HG02678 (cell line): ENCODE results near the gene TMPRSS12.
"Not testable (repeated sequence)": the region's sequence is repeated elsewhere in the genome, so short reads cannot be mapped to it uniquely, and the experiment has no call there.

Experiments
- ATAC-seq: cut with Tn5 transposase; IDR thresholded peaks from one replicate; pipeline ENCODE4 v1.9.1; 2021; ENCODE audit warnings: mild to moderate bottlenecking, moderate library complexity; ENCODE audit not compliant: unreplicated experiment

TMPRSS12 gene

DNA sequence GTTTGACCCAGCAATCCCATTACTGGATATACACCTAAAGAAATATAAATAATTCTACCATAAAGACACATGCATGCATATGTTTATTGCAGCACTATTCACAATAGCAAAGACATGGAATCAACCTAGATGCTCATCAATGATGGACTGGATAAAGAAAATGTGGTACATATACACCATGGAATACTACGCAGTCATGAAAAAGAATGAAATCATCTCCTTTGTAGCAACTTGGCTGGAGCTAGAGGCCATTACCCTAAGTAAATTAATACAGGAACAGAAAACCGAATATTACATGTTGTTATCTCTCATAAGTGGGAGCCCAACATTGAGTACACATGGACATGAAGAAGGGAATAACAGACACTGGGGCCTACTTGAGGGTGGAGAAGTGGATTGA is 13.0 kb downstream of the TMPRSS12 start:
- ATAC-seq = not testable (repeated sequence)

DNA sequence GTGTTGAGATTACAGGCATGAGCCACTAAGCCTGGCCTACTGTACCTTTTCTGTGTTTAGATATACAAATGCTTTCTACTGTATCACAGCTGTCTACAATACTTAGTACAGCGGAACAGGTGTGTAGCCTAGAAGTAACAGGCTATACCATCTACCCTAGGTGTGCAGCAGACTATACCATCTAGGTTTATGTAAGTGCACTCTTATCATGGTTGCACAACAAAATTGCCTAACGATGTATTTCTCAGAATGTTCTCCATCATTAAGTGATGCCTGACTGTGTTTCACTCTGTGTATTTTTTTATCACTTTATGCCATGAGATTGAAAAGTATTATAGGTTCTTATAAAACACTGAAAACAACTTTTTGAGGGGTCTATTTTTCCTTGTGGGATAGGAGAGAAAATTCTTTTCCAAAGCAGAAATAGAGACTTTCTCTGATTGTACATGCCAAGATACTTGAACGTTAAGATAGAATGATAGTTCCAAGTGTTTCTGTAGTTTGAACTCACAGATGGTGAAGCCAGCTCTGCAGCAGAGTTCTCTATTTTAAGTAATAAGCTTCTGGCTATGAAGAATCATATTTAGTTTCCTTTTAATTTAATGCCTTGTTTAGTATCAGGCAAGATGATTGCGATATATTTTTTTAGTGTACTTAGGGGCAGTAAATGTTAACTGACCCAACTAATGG is 17.0 kb downstream of the TMPRSS12 start:
- ATAC-seq = no peak

DNA sequence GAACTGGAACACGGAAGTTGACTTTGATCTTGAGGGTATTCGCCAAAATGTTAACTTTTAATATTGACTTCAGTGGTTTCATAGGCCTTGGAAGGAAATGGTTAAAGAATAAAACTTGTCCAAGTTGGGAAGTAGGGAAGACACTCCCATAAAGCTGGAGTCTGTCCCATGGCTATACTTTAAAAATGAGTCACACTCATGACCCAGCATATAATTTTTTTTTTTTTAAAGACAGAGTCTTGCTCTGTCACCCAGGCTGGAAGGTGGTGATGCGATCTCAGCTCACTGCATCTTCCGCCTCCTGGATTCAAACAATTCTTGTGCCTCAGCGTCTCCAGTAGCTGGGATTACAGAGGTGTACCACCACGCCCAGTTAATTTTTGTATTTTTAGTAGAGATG is 19.6 kb downstream of the TMPRSS12 start:
- ATAC-seq = no peak

DNA sequence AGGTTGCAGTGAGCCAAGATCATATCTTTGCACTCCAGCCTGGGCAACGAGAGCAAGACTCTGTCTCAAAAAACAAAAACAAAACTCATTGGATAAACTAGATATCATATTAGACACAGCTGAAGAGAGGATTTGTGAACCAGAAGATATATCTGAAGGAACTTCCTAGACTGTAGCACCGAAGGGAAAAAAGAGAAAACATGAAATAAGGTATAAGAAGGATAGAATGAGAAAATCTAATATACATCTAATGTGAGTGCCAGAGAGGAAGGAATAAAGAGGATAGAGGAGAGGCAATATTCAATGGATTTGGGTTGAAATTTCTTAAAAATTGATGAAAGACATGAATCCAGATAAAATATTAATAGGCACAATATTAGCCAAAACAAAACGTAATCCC is 22.5 kb downstream of the TMPRSS12 start:
- ATAC-seq = no peak

DNA sequence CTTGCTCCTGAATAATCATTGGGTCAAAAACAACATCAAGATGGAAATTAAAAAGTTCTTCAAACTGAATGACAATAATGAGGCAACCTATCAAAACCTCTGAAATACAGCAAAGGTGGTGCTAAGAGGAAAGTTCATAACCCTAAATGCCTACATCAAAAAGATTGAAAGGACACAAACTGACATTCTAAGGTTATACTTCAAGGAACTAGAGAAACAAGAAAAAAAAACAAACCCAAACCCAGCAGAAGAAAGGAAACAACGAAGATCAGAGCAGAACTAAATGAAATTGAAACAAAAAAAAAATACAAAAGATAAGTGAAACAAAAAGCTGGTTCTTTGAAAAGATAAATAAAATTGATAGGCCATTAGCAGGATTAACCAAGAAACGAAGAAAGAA is 26.2 kb downstream of the TMPRSS12 start:
- ATAC-seq = not testable (repeated sequence)

DNA sequence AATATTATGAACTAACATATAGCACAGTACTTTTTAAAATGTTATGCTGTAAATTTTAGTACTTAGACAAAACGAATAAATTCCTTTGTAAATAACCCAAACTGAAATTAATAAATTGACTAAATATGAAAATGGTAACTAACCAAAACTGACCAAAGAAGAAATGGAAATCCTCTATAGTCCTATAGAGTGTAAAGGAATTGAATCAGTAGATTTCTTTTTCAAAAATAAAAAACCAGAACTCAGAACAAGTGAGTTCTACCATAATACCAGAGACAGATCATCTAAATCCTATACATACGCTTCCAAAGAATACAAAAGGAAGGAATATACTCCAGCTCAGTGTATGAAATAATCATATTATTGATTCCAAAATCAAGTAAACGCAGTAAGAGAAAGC is 39.8 kb downstream of the TMPRSS12 start:
- ATAC-seq = no peak

DNA sequence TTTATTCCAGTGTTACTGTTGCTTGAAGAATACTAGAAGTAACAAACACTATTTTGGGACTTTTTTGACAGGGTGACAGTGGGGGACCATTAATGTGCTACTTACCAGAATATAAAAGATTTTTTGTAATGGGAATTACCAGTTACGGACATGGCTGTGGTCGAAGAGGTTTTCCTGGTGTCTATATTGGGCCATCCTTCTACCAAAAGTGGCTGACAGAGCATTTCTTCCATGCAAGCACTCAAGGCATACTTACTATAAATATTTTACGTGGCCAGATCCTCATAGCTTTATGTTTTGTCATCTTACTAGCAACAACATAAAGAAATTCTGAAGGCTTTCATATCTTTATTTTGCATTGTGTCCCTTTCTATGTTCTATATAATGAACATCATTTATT is 44.5 kb downstream of the TMPRSS12 start:
- no peak for ATAC-seq

DNA sequence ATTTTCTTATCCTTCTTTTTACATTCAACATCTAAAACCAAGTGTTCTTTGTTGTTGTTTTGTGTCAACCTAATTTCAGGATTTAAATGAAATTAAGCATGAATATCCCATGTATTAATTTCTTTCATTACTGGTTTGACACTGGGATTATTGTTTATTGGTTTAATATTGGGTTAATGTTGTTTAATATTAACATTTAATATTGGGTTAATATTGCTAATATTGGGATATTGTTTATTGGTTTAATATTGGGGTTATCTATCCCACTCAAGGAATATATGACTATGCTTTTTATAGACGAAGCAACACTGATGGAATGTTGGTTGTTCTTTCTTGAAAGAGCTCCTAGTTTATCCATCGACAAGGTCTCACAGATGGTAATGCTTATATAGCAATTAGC is 45.9 kb downstream of the TMPRSS12 start:
- no peak for ATAC-seq

DNA sequence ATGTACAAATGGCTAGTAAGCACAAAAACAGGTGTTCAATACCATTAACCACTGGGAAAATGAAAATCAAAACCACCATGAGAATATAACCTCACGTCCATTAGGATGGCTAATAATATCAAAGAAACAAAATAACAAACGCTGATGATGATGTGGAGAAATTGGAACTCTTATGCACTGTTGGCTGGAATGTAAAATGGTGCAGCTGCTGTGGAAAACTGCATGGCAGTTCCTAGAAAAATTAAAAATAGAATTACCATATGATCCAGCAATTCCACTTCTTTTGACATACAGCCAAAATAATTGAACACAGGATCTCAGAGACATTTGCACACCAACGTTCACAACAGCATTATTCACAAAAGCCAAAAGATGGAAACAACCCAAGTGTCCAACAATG is 51.5 kb downstream of the TMPRSS12 start:
- ATAC-seq = no peak

DNA sequence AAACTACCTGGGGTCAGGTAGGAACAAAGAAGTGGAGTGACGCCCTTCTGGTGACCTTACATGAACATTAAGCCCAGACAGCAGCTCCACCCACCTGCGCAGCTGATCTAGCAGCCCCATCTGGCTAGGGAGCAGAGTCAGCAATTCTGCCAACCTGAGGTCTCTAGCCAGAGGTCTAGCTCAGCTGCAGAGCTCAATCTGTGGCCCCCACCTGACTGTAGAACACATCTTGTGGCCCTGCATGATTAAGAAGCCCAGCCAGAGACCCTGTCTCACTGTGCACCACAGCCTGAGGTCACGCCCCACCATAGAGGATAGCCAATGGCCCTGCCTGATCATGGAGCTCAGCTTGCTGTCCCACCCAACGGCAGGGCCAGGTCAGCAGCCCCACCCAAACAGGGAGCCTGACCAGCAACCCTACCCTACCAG is 59.0 kb downstream of the TMPRSS12 start:
- no peak for ATAC-seq

DNA sequence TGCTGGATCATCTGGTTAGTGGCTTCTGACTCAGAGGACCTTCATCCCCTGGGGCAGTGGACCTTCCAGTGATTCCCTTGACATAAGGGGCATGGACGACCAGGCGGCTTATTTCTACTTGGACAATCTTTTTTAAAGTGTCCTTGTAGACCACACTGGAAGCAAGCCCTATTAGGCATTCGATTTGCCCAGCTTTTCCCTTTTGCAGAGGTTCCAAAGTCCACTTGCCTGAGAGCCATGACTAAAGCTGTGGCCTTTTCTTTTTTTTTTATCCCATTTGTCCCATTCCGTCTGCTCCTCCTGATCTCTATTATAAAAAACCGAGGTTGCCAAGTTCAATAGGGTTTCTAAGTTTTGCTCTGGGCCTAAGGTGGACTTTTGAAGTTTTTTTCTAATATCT is 65.8 kb downstream of the TMPRSS12 start:
- ATAC-seq = not testable (repeated sequence)

DNA sequence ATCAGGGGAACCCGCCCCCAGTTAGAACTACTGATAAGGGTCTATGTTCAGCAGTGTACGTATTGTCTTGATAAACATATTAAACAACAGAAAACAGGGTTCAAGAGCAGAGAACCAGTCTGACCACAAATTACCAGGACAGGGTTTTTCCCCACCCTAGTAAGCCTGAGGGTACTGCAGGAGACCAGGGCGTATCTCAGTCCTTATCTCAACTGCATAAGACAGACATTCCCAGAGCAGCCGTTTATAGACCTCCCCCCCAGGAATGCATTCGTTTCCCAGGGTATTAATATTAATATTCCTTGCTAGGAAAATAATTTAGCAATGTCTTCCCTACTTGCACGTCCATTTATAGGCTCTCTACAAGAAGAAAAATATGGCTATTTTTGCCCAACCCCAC is 69.6 kb downstream of the TMPRSS12 start:
- not testable (repeated sequence) for ATAC-seq

DNA sequence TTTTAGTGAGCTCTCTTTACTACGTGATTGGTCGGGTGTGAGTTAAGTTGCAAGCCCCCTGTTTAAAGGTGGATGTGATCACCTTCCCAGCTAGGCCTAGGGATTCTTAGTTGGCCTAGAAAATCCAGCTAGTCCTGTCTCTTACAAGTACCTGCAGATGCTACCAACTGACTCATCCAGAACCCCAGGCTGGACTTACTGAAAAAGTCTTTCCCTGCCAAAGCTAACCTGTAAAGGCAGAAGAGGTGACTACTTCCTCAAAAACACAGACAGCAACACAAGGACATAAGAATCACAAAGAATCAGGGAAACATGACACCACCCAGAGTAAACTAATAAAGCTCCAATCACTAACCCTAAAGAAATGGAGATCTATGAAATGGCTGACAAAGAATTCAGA is 70.5 kb downstream of the TMPRSS12 start:
- no peak for ATAC-seq

DNA sequence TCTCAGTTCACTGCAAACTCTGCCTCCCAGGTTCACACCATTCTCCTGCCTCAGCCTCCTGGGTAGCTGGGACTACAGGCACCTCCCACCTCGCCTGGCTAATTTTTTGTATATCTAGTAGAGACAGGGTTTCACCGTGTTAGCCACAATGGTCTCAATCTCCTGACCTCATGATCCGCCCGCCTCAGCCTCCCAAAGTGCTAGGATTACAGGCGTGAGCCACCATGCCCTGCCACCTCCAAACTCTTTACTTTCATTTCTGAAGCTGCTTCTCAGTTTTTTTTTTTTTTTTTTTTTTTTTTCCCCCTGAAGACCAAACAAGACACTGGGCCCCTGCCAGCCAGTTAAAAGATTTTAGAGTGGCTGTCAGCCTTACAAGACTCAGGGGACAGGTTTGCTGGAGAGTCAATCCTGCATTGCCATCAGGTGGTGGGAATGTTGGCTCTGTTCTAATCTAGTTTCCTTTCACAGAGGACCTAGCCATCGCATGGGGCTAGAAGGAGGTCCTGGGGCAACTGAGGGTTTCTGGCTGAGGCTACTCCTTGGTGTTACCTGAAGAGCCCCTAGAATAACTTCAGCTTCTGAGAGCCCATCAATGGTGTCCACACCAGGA is 72.3 kb downstream of the TMPRSS12 start:
- ATAC-seq = no peak

DNA sequence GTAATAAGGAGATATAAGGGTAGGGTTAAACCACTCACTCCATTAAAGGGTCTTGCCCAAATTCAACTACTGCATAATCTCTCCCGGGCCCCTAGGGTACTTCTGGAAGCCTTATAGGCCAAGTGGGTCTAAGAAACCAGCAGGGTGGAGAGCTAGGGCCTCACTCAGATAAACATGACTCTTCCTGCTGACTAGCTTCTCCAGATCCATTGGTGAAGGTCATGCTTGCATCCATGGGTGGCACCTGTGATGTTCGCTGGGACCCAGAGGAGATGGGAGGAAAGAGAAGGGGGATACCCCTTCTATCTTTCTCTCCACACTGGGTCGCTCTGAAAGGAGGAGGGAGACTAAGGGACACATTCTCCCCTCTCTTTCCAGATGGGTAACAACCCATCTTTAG is 73.6 kb downstream of the TMPRSS12 start:
- no peak for ATAC-seq

DNA sequence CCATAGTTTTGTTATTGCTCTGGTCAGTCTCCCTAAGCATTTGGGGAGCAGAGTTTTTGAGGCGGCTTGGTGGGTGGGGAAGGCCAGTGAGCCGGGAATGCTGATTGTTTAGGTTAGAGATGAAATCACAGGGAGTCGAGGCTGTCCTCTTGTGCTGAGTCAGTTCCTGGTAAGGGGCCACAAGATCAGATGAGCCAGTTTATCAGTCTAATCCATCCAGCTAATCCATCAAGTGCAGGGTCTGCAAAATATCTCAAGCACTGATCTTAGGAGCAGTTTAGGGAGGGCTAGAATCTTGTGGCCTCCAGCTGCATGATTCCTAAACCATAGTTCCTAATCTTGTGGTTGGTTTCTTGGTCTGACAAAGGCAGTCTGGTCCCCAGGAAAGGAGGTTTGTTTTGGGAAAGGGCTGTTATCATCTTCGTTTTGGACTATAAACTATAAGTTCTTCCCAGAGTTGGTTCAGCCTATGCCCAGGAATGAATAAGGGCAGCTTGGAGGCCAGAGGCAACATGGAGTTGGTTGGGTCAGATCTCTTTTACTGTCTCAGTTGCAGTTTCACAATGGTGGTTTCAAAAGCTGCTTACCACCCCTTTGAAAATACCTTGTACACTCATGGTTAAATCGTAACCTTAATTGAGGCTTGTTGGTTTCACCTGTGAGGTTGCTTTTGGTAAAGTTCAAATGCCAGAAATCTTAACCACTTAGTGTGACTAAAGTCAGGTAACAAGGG is 76.0 kb downstream of the TMPRSS12 start:
- ATAC-seq = peak; percentile 66

DNA sequence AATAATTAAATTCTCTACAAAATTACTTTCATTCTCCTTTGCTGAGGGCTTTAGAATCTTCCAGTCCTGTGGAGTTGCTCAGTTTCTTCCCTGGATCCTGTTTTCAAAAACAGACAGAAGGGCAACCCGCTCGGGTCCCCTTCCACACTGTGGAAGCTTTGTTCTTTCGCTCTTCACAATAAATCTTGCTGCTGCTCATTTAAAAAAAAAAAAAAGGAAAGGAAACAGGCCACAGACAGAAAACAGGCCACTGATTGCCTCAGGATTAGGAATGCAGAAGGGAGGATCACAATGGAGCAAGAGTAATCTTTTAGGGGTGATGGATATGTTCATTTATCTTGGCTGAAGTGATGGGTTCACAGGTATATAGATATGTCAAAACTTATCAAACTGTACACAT is 80.1 kb downstream of the TMPRSS12 start:
- ATAC-seq = no peak

DNA sequence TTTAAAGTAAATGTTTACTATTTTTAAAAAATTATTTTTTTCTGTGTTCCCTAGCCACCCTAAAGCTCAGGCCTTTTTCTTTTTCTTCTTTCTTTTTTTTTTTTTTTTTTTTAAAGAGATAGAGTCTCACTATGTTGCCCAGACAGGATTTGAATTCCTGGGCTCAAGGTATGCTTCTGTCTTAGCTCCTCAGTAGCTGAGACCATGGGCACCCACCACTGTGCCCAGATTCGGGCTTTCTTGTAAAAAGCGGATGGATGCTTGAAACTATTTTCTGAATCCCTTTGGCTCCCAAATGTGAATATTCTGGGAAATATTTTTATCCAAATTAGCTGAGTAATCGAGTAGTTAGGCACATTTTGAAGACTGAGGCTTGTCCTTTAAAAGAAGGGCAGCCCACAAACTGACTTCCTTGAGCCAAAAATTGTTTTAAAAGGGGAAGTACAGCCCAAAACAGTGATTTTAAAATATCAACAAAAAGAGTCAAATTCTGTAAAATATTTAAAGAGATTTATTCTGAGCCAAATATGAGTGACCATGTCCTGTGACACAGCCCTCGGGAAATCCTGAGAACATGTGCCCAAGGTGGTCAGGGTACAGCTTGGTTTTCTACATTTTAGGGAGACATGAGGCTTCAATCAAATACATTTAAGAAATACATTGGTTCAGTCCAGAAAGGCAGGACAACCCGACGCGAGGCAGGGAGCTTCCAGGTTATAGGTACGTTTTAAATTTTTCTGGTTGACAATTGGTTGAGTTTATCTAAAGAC is 80.8 kb downstream of the TMPRSS12 start:
- ATAC-seq = no peak

DNA sequence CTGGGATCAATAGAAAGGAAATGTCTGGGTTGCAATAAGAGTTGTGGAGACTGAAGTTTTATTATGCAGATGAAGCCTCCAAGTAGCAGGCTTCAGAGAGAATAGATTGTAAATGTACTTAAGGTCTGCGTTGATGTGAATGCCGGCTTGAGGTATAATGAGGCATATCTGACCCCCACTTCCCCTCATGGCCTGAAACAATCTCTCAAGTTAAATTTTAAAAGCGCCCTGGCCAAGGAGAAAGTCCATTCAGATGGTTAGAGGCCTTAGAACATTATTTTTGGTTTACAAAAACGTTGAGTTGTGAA is 81.4 kb downstream of the TMPRSS12 start:
- no peak for ATAC-seq

DNA sequence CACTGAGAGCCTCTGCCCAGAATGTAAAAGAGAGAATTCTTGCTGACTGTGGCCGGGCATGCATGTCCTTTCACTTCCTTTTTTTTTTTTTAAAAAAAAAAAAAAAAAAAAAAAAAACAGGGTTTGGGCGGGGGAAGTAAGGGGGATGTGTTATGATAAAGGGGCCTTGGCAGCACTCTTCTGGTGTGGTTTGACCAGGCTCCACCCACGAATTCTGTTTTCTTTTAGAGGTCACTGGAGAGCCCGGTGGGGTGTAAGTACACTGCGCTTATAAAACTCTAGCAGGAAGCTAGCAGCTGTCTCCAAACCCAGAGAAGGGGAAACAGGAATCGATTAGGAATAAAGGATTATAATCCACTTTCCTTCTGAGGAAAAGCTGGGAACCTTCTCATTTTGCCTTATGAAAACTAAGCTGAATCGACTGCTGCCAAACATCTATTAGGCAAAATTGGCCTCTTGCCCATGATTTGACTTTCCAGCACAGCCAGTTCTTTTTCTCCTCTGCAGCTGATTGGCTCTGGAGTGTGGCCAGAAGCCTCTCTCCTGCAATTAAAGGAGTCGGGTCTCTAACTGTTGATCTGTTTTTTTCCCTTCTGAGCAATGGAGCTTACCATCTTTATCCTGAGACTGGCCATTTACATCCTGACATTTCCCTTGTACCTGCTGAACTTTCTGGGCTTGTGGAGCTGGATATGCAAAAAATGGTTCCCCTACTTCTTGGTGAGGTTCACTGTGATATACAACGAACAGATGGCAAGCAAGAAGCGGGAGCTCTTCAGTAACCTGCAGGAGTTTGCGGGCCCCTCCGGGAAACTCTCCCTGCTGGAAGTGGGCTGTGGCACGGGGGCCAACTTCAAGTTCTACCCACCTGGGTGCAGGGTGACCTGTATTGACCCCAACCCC is 82.0 kb downstream of the TMPRSS12 start:
- peak; percentile 91 for ATAC-seq

DNA sequence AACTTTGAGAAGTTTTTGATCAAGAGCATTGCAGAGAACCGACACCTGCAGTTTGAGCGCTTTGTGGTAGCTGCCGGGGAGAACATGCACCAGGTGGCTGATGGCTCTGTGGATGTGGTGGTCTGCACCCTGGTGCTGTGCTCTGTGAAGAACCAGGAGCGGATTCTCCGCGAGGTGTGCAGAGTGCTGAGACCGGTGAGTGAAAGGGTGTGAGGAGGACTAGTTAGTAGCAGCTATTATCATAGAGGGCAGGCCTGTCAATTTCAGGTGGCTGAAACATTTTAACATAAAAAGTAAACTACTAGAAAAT is 82.6 kb downstream of the TMPRSS12 start:
- ATAC-seq = no peak
